Fibroblast of peridontal ligament (primary cell): ENCODE data around the gene GLIS2.
"Not testable (repeated sequence)": the region's sequence is repeated elsewhere in the genome, so short reads cannot be mapped to it uniquely, and the experiment has no call there.

Experiments used
- DNase-seq: peaks from one replicate; pipeline ENCODE4 v3.0.0-alpha.2; 2010; ENCODE audit errors: extremely low read depth

Gene GLIS2

GRCh38 chr16:4334724-4335495 lies 19.0 kb downstream of the GLIS2 start:
- DNase-seq, result no peak

DNA sequence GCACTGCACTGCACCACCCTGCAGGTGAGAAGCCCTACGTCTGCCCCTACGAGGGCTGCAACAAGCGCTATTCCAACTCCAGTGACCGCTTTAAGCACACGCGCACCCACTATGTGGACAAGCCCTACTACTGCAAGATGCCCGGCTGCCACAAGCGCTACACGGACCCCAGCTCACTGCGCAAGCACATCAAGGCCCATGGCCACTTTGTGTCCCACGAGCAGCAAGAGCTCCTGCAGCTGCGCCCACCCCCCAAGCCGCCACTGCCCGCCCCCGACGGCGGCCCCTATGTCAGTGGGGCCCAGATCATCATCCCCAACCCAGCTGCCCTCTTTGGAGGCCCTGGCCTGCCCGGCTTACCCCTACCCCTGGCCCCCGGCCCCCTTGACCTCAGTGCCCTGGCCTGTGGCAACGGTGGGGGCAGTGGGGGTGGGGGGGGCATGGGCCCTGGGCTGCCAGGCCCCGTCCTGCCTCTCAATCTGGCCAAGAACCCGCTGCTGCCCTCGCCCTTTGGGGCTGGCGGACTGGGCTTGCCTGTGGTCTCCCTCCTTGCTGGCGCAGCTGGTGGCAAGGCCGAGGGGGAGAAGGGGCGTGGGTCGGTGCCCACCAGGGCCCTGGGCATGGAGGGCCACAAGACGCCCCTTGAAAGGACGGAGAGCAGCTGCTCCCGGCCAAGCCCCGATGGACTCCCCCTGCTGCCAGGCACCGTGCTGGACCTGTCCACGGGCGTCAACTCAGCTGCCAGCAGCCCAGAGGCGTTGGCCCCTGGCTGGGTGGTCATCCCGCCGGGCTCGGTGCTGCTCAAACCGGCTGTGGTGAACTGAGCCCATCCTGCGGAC lies 21.1 kb downstream of the GLIS2 start:
- no peak for DNase-seq

DNA sequence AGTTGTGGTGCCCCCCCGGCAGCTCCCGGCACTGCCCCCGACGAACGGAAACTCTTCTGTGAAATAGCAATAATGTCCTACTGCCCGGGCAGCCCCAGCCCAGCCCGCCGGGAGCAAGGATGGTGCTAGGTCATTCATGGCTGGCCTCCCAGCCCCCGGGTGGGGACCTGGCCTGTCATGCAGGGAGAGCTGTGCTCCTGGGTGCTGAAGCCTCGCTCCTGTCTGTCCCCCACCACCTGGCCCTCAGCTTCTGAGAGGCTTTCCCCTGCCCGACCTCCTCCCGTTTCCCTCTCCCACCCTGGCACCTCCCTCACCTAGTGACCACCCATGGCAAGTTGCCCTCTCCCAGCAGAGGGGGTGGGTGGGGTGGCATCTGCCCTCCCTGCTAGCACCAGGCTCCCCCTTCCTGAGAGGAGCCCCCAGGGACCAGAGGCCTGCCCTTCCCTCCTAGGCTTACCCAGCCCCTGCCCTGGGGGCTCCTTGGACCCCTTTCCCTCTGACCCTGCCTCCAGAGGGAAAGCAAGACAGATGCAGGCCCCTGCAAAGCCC lies 21.7 kb downstream of the GLIS2 start:
- DNase-seq, result no peak

DNA sequence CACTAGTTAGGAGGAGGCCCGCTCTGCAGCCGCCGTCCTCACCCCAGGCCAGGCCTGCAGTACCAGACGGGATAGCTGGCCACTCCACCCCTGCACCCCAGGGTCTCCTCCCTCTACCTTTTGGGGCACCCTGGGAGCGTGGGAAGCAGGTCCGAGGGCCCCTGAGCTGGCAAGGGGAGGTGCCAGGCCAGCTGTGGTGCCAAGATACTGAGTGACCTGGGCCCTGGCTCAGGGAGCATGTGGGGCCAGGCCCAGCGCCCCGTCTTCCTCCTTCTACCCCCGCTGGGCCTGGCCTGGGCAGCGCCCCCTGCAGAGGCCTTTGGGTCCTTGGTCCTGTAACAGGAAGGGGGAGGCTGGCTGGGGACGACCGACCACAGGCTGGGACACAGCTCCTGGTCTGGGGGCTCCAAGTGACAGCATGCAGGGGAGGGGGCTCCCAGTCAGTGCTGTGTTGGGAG lies 22.3 kb downstream of the GLIS2 start:
- DNase-seq, result no peak

GRCh38 chr16:4338712-4339299 lies 22.9 kb downstream of the GLIS2 start:
- no peak for DNase-seq

GRCh38 chr16:4339455-4339854 lies 23.6 kb downstream of the GLIS2 start:
- no peak for DNase-seq

GRCh38 chr16:4339909-4340308 lies 24.0 kb downstream of the GLIS2 start:
- no peak for DNase-seq

- no peak for DNase-seq
These were observed 24.6 kb downstream of the GLIS2 start for GRCh38 chr16:4340443-4340842.

GRCh38 chr16:4341250-4341649 lies 25.4 kb downstream of the GLIS2 start:
- no peak for DNase-seq

GRCh38 chr16:4342866-4343744 lies 27.2 kb downstream of the GLIS2 start:
- no peak for DNase-seq

- not testable (repeated sequence) for DNase-seq
These were observed 28.6 kb downstream of the GLIS2 start for GRCh38 chr16:4344300-4344982.

DNA sequence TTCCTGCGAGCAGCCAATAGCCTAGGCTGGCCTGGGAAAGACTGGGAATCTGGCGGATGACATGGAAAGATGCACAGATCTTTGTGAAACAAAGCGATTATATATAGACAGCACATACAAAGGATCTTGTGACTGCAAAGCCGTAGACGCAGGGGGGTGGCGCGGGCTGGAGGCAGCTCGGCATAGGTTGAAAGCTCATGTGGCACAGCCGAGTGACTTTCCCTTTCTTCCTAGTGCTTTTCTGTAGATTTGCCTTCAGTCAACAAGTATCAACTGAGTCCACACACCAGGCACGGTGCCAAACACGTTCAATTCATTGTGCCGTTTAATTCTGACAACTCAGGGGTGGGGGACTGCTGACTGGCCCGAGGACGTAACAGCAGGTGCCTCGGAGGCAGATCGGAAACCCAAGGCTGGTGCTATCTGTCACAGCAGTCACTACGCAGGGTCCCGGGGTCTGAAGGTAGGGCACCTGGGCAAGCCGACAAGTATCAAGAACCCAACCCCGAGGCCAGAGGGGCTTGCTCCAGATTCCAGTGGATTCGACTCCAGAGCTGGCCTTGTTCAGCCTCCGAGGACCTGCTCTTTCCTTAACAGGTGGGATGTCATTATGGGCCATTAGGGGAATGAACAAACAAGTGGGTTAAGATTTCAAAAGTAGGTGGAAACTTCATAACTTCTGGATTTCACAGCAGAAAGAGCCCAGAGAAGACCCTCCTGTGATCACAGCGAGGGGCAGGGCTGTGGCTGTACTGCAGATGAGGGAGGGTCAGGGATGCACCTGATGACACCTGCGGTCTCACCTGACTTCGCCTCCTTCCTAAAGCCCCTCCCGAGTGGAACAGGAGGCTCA lies 29.3 kb downstream of the GLIS2 start:
- peak; percentile 17 for DNase-seq

DNA sequence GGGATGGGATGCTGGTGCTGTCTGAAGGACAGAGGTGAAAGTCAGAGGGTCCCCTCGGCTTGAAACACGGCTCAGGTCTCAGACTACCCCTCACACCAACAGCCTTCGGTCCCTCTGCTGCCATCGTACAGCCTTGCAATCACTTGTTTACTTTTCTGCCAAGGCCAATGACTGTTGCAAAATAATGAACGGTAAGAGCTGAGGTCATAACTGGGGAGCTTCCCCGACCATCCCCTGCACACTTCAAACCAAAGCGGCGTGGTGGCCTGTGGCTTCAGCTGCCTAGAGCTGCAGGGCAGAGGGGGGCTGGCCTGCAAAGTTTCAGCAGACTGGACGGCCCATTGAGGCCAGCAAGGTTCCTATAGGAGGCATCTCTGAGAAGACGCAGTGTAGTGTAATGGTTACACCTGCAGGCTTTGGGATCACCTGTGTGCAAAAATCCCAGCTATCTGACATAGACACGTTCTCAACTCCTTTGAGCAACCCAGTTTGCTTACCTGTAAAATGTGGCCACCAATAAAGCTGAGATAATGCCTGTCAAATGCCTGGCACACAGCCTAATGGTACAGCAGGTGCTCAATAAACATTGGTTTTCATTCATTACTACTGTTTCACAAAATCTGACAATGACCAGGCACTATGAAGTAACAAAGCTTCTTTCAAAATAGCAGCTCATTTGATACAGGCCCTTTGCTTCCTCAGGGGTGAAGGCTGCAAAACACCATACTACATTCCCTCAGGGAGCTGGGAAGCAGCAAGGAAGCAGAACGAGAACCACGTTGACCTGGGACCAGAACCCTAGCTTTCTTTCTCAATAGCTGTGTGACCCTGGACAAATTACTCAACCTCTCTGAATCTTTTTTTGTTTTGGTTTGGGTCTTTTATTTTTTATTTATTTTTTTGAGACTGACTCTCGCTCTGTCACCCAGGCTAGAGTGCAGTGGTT lies 30.2 kb downstream of the GLIS2 start:
- no peak for DNase-seq

DNA sequence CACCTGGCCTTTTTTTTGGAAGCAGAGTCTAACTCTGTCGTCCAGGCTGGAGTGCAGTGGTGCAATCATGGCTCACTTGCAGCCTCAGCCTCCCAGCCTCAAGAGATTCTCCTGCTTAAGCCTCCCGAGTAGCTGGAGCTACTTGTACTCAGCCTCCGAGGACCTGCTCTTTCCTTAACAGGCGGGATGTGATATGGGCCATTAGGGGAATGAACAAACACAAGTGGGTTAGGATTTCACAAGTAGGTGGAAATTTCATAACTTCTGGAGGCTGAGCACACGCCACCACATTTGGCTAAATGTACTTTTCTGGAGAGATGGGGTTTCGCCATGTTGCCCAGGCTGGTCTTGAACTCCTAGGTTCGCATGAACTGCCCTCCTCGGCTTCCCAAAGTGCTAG lies 31.1 kb downstream of the GLIS2 start:
- DNase-seq, result peak; percentile 47

DNA sequence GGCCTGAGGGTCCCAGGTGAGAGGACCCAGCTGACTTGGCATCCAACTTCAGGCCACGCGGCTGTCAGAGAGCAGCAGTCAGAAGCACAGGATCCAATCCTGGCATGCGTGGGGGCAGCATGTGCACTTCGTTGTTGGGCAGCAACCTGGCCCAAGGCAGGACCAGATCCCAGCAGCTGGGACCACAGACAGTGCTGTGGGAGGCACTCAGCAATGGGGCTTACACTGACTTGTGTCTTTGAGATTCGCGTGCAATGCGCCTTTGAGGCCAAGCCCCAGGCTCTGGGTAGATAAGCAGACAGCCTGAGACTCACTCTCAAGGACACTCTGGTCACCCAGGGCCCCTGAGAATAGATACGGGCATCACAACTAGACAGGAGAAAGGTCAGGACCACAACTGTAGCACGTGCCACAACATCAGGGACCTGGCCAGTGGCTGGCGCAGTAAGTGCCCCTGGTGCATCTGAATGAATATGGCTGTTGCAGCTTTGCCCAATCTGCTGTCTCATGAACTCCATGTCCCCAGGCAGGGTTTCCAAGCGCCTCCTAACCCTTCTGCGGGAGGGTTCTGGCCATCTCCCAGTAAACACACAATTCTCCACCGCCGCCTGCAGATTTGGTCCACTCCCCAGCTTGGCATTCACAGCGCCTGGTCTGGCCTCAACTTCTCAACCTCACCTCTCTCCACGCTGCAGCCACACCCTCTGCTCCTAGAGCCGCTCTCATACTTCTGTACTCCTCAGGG lies 32.1 kb downstream of the GLIS2 start:
- DNase-seq, result no peak

DNA sequence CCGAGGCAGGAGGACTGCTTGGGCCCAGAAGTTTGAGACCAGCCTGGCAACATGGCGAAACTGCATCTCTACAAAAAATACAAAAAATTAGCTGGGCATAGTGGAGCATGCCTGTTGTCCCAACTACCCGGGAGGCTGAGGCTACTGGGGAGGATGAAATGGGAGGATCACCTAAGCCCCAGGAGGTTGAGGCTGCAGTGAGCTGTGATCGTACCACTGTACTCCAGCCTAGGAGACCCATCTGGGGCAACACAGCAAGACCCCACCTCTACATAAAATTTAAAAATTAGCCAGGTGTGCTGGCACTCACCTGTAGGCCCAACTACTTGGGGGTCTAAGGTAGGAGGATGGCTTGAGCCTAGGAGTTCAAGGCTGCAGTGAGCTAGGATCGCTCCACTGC lies 33.5 kb downstream of the GLIS2 start:
- DNase-seq, result no peak

DNA sequence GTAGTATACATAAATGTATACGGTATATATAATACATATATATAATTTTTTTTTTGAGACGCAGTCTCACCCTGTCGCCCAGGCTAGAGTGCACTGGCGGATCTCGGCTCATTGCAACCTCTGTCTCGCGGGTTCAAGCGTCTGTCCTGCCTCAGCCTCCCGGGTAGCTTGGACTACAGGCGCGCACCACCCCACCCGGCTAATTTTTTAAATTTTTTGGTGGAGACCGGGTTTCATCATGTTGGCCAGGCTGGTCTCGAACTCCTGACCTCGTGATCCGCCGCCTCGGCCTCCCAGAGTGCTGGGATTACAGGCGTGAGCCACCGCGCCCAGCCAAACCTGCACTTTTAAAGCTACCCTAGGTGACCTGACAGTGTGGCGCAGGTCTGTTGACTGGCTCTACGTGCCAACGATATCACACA lies 34.5 kb downstream of the GLIS2 start:
- DNase-seq, result no peak
